ENCODE data around the gene RYR3.

DNA sequence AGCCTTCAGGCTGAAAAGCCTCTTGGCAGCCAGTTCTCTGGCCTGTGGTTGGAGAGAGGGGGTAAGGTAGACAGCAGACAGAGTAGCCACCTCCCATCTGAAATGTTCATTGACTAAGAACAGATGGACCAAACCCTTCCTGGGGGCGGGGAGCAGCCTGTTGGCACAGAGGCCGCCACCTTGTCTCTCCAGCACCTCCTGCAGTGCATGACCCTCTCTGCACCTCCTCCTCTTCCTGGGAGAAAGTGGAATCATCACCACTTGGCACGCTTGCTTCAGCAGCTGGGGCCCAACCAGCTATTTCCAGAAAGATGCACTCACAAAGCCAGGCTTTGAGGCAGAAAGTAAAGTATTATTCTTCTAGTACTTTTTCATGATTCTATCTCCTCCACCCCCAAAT, 344.1 kb downstream of the RYR3 start:
- TF ChIP-seq, protein P1, sequence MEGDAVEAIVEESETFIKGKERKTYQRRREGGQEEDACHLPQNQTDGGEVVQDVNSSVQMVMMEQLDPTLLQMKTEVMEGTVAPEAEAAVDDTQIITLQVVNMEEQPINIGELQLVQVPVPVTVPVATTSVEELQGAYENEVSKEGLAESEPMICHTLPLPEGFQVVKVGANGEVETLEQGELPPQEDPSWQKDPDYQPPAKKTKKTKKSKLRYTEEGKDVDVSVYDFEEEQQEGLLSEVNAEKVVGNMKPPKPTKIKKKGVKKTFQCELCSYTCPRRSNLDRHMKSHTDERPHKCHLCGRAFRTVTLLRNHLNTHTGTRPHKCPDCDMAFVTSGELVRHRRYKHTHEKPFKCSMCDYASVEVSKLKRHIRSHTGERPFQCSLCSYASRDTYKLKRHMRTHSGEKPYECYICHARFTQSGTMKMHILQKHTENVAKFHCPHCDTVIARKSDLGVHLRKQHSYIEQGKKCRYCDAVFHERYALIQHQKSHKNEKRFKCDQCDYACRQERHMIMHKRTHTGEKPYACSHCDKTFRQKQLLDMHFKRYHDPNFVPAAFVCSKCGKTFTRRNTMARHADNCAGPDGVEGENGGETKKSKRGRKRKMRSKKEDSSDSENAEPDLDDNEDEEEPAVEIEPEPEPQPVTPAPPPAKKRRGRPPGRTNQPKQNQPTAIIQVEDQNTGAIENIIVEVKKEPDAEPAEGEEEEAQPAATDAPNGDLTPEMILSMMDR (IDR thresholded peaks at IDR 0.05) = no peak
- no peak for TF ChIP-seq EZH2 (IDR thresholded peaks at IDR 0.05; ENCODE audit: borderline replicate concordance, insufficient read depth, low read depth, low read length, poor library complexity, severe bottlenecking)
